Activated CD4-positive, alpha-beta T cell treated with anti-CD3 and anti-CD28 coated beads, Interleukin-2, amount 50 U/mL, for 1 hour (primary cell): ENCODE data around the gene LIN28A.

Experiments used
- DNase-seq: peaks from one replicate; pipeline ENCODE4 v3.0.0-alpha.2; 2020

Gene LIN28A

DNA sequence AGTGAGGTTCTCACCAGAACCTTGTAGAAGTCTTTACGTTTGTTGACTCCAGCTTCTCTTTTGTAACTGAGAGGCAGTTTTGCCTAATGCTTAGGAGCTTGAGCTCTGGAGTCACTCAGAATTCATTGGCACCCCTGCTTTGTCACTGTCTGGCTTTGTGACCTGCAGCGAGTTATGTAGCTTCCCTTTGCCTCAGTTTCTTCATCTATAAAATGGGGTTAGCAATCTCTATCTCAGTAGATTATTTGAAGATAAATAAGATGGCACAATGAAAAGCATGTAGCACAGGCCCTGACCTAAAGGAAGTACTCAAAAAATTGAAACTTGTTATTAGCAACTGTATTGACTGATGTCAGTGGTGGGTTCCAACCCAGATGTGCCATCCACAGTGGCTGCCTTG, 29.6 kb downstream of the LIN28A start:
- DNase-seq = no peak

GRCh38 chr1:26449868-26450267, 39.3 kb downstream of the LIN28A start:
- DNase-seq = no peak

DNA sequence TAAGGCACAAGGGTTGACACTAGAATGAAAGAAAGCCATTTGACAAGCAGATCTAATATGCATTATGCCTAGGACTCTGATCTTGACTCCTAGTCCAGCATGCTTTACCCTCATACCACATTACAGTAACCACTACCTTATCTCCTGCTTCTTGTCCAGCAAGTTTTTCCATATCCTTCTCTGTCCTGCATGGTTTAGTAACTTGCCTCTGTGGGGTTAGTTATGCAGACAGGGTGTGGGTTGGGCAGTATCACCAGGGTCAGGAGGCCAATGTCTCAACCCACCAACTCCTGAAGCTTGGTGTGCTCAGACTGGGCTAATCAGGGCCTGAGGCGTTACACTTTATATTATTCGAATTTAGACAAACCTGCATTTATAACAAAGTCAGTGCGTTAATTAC, 40.3 kb downstream of the LIN28A start:
- DNase-seq = no peak

- no peak for DNase-seq
These were observed 42.0 kb downstream of the LIN28A start for GRCh38 chr1:26452459-26453183.

GRCh38 chr1:26459148-26459547, 48.5 kb downstream of the LIN28A start:
- no peak for DNase-seq

DNA sequence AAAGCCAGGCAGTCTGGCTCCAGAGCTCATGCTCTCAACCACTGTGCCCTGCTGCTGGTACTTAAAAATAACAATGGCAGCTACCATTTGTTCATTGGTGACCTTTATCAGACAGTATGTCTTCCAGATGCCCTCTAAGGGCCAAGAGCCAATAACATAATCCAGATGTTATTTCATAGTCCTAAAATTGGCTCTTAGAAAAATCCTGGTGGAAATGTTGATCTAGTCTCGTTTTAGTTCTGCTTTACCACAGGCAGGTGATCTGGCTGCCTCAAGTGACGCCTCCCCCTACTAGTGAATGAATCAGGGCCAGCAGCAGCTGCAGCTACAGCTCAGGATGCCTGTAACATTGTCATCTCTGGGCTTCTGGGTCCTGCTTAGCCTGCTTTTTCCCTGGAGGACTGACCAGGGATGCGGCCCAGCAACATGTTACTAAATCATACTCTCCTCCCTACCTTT, 49.0 kb downstream of the LIN28A start:
- DNase-seq = no peak

- DNase-seq = no peak
These were observed 58.3 kb downstream of the LIN28A start for GRCh38 chr1:26468911-26469310.

GRCh38 chr1:26469558-26469957, 58.9 kb downstream of the LIN28A start:
- no peak for DNase-seq

- no peak for DNase-seq
These were observed 60.4 kb downstream of the LIN28A start for GRCh38 chr1:26470878-26471497.

DNA sequence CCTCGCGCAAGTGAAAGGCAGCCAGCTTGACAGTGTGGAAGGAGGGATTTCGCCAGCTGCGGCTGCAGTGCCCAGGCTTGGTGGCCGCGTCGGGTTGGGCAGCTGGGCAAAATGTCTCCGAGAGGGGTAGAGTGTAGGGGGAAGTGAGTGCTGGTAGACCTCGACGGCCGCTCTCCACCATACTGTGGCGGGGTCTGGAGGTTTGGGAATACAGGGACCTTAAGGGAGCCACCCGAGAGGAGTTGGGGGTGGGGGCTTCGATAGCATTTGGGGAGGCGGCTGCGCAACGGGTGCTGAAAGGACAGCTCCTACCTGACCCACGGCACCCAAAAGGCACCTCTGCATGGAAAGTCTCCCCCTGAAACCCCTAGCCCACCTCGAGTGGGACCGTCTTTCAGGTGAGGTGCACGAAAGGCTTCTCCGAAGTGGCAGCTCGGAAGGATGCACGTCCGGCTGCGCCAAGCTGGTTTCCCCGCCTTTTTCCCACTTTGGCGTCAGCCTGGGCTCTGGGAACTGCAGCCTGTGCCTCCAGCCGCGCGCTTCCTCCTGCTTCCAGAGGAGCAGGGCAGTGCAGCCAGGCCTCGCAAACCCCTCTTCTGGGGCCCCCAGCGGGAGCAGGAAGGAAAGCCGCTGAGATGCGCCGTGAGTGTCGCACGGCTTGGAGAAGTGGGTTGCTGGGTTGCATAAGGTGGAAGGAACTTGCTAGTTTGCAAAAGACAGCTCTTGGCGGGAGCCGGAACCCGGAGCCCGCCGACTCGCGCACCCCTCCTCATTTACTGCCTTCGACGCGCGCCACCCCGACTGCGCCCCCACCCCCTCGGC, 61.1 kb downstream of the LIN28A start:
- DNase-seq = peak; percentile 32

GRCh38 chr1:26472320-26472900, 61.8 kb downstream of the LIN28A start, which contains the start of gene HMGN2:
HMGN2 (plus strand) TSS chr1:26472440; CDS start chr1:26472613, 173 bp downstream.
- DNase-seq = peak; percentile 87

- peak; percentile 97 for DNase-seq
These were observed 62.6 kb downstream of the LIN28A start for GRCh38 chr1:26472901-26473845.

- DNase-seq = no peak
These were observed 64.2 kb downstream of the LIN28A start for GRCh38 chr1:26474818-26475217.

GRCh38 chr1:26475989-26476388, 65.4 kb downstream of the LIN28A start:
- DNase-seq = no peak

DNA sequence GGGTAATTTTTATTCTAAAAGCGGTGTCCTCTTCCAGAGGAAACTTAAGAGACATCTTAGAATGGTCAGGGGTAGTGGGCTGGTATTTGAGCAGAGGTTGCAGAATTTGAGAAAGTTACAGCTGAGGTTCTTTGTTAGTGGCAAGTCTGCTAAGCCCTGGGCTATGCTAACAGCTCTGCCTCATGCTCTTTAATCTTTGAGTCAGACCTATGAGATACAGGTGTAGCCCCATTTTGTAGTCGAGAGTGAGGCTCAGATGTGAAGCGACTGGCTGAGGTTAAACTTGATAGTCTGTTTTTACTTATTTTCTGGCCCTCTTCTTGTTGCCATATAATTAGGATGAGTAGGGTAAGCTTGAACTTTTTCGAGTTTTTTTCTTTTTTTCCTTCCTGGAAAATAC, 66.3 kb downstream of the LIN28A start:
- no peak for DNase-seq

GRCh38 chr1:26477446-26478152, 67.0 kb downstream of the LIN28A start:
- DNase-seq = no peak

DNA sequence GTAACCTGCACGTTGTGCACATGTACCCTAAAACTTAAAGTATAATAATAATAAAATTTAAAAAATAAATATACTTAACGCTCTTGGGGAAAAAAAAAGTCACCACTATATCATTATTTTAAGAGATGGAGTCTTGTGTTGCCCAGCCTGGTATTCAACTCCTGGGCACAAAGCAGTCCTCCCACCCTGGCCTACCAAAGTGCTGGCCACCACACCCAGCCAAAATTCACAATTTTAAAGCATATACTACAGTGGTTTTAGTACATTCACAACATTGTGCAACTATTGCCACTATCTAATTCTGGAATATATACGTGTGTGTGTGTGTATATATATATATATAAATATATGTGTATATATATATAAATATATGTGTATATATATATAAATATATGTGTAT, 67.5 kb downstream of the LIN28A start:
- DNase-seq = no peak

DNA sequence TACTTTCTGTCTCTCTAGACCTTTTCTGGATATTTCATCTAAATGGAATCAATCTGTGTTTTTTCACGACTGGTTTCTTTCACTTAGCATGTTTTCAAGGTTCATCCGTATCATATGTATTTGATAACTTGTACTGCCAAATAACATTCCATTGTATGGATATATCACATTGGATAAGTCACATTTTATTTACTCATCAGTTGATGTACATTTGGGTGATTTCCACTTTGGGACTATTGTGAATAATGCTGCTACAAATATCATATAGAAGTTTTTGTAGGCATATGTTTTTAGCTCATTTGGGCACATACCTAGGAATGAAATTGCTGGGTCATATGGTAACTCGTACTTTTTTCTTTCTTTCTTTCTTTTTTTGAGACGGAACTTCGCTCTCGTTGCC, 68.4 kb downstream of the LIN28A start:
- no peak for DNase-seq
